OCI-LY3 (cell line): ENCODE results near the gene HDAC4.

Experiments used
- H2AFZ ChIP-seq: fragments of 200-600, 300-600 bp; shearing (Covaris generic); 2 replicates; pipeline ENCODE4 v1.6.0; 2014; ENCODE audit warnings: antibody characterized with exemption, low read depth, low read length
- H3K27ac ChIP-seq: fragments of 200-600, 300-600 bp; sonication (generic); 2 replicates; pipeline ENCODE4 v1.5.1; 2014; ENCODE audit warnings: mild to moderate bottlenecking, low read length, moderate library complexity, mixed read lengths
- H3K27me3 ChIP-seq: fragments of 200-600, 300-600 bp; sonication (generic); 2 replicates; pipeline ENCODE4 v1.6.1; 2014; ENCODE audit warnings: low read depth, low read length, mixed read lengths
- H3K36me3 ChIP-seq: fragments of 200-600, 300-600 bp; sonication (generic); replicated peaks from 2 replicates; pipeline ENCODE3; 2014; ENCODE audit warnings: low read depth, low read length, mixed read lengths
- H3K4me1 ChIP-seq: fragments of 300-600, 200-600 bp; sonication (generic); 2 replicates; pipeline ENCODE4 v1.6.1; 2014; ENCODE audit warnings: low read length, mixed read lengths
- H3K4me2 ChIP-seq: fragments of 200-600, 300-600 bp; sonication (generic); 2 replicates; pipeline ENCODE4 v1.6.1; 2014; ENCODE audit warnings: low read length, mixed read lengths
- H3K4me3 ChIP-seq: fragments of 300-600, 200-600 bp; sonication (generic); 2 replicates; pipeline ENCODE4 v1.5.1; 2014; ENCODE audit warnings: antibody characterized with exemption, mild to moderate bottlenecking, low read length, moderate library complexity
- H3K79me2 ChIP-seq: fragments of 300-600, 200-600 bp; shearing (Covaris generic); 2 replicates; pipeline ENCODE4 v1.6.1; 2014; ENCODE audit warnings: mild to moderate bottlenecking, low read length, mixed read lengths
- H3K9ac ChIP-seq: fragments of 300-600, 200-600 bp; shearing (Covaris generic); 2 replicates; pipeline ENCODE4 v1.6.0; 2014; ENCODE audit warnings: mild to moderate bottlenecking, low read length, moderate library complexity
- H3K9me3 ChIP-seq: fragments of 200-600, 300-600 bp; shearing (Covaris generic); 2 replicates; pipeline ENCODE4 v1.6.1; 2014; ENCODE audit warnings: low read length, mixed read lengths; ENCODE audit not compliant: insufficient read depth
- H4K20me1 ChIP-seq: fragments of 200-600, 300-600 bp; sonication (generic); 2 replicates; pipeline ENCODE4 v1.6.1; 2016; ENCODE audit warnings: low read length, mixed read lengths; ENCODE audit not compliant: insufficient read depth
- EZH2phosphoT487 ChIP-seq: fragments of 200-600 bp; shearing (Covaris generic); IDR thresholded peaks from 2 replicates; pipeline ENCODE4 v1.6.1; 2018; ENCODE audit warnings: antibody characterized with exemption, mixed run types, low read depth
- TF ChIP-seq, protein P1 (sequence below): fragments of 200-600, 300-600 bp; sonication (generic); IDR thresholded peaks from 2 replicates; pipeline ENCODE4 v1.5.1; 2014; ENCODE audit warnings: antibody characterized with exemption, low read length, low read depth

The HDAC4 gene

DNA sequence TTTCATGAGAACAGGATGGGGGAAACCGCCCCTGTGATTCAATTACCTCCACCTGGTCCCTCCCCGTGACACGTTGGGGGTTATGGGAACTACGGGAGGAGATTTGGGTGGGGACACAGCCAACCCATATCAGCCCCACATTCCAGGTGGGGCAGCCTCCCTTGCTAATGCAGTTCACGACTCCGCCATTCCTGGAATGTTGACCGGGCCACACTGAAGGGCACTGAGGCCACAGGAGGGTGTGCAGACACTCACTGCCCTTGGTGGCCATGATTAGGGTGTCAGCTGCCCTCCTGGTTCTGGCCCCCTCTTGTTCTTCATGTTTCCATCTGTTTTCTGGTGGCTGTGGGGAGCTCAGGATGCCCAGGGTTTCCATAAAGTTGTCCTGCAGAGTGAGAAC, 376.6 kb downstream of the HDAC4 start:
- no peaks in the 10 kb centered on the region for H3K36me3 ChIP-seq
- no peak overlapping the region for H3K4me3 ChIP-seq
- H3K9me3 ChIP-seq: no peaks in the 10 kb centered on the region
- no peak overlapping the region for H3K9ac ChIP-seq
- no peak overlapping the region for H3K4me2 ChIP-seq
- peaks cover 2% of the 10 kb centered on the region; the same call in 1 of the 2 replicates for H3K4me1 ChIP-seq
- H3K27ac ChIP-seq: no peak overlapping the region
- no peak for TF ChIP-seq EZH2phosphoT487
- TF ChIP-seq, protein P1, sequence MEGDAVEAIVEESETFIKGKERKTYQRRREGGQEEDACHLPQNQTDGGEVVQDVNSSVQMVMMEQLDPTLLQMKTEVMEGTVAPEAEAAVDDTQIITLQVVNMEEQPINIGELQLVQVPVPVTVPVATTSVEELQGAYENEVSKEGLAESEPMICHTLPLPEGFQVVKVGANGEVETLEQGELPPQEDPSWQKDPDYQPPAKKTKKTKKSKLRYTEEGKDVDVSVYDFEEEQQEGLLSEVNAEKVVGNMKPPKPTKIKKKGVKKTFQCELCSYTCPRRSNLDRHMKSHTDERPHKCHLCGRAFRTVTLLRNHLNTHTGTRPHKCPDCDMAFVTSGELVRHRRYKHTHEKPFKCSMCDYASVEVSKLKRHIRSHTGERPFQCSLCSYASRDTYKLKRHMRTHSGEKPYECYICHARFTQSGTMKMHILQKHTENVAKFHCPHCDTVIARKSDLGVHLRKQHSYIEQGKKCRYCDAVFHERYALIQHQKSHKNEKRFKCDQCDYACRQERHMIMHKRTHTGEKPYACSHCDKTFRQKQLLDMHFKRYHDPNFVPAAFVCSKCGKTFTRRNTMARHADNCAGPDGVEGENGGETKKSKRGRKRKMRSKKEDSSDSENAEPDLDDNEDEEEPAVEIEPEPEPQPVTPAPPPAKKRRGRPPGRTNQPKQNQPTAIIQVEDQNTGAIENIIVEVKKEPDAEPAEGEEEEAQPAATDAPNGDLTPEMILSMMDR: no peak
- H3K27me3 ChIP-seq: no peaks in the 10 kb centered on the region
- H3K79me2 ChIP-seq: no peaks in the 10 kb centered on the region
- no peaks in the 10 kb centered on the region for H4K20me1 ChIP-seq
- no peak overlapping the region for H2AFZ ChIP-seq

DNA sequence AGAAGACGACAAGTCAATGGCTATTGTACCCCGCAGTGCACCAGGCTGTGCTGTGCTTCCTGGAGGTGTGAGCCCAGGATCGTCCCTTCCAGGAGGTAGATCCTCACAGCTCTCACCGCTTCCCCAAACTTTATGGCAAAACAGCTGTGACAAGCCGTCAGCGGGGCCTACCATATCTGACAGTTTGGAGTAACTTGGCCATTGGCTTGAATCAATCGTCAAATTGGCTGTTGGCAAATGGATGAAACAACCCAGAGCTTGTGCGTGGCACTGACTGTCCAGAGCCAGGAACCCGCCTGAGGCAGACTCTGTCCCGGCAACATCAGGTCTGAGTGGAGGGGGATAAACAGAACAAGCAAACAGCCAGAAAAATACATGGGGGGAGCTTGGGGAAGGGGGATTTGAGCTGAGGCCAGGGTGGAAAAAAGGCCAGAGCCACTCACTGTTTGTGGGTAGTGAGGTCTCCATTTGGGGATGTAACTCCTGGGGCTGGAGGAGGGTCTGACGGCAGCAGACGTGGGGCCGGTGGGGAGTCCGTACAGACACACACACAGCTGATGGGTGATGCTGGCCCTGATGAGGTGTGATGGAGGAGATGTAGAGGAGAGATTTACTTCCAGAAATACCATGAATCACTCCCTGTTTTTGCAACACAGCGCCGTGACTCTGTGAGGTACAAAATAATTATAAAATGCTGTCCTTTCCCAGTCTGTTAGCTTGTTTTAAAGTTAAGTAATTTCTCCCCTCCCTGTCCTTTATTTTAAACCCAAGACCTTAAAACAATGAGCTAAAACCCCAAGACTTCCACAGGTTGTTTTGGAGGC, 378.2 kb downstream of the HDAC4 start:
- Histone ChIP-seq H3K4me2 (no peak overlapping the region), H3K27me3 (no peaks in the 10 kb centered on the region), H3K9ac (no peak overlapping the region), H2AFZ (no peak overlapping the region), H3K79me2 (no peaks in the 10 kb centered on the region), H4K20me1 (no peaks in the 10 kb centered on the region), H3K4me3 (no peak overlapping the region), H3K9me3 (no peaks in the 10 kb centered on the region), H3K4me1 (peaks cover 3% of the 10 kb centered on the region; the same call in 1 of the 2 replicates), H3K36me3 (no peaks in the 10 kb centered on the region), H3K27ac (no peak overlapping the region)
- TF ChIP-seq EZH2phosphoT487: no peak
- TF ChIP-seq, protein P1: no peak

DNA sequence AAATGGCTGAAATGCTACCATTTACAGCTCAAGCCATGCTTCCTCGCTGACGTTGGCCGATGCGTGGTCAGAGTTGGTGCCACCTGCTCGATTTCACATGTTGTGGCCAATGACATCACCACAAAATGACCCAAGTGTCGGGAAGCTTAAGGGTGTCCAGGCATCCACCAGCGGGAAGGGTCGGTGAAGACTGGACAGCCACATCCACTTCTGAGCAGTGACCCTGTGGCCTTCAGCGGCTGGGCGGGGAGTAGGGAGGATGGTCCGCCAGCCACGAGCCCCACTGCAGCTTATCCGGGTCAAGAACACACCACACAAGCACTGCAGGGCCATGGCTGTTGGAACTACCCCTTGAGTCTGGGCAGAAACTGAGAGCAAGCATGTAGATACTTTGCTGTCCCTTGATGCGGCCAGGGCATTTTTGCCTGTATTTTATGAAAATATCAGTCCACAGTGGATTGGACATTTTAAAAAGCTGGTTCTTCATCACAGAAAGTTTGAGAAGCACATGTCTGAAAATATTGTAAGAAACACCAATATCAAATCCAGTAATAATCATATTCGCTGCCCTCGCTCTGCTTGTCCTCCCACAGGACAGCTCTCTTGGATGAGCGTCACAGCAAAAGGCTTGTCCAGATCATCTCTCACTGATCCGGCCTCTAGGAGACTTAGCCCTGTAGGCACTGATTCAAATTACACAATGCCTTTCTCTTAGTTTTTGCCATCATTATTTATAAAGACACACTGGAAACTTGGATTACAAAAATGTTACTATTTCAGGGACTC, 379.0 kb downstream of the HDAC4 start:
- TF ChIP-seq, protein P1: no peak
- TF ChIP-seq EZH2phosphoT487: no peak
- H3K36me3 ChIP-seq: no peaks in the 10 kb centered on the region

DNA sequence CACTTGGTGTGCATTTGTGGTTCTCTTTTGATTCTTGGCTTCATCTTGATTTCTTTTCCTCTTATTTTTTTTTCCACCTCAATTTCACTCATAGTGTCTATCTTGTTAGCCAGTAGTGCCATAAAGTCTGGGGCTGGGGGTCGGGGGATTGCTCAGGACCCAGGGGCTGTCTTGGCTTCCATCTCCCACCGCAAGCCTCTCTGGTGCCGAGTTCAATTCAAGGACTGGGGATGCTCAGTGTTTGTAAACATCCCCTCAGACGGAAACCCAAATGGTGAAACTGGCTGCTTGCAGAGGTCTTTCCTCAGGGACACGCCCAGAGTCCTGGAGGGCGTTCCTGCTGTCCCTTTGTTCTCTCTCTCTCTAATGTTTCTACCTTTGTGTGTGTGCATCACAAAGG, 379.6 kb downstream of the HDAC4 start:
- H3K4me2 ChIP-seq: no peak overlapping the region
- TF ChIP-seq EZH2phosphoT487: no peak
- TF ChIP-seq, protein P1: no peak
- no peaks in the 10 kb centered on the region for H3K9me3 ChIP-seq
- H3K9ac ChIP-seq: no peak overlapping the region
- no peaks in the 10 kb centered on the region for H3K27me3 ChIP-seq
- H4K20me1 ChIP-seq: no peaks in the 10 kb centered on the region
- H3K4me3 ChIP-seq: no peak overlapping the region
- H3K4me1 ChIP-seq: peaks cover 3% of the 10 kb centered on the region; the same call in 1 of the 2 replicates
- H3K36me3 ChIP-seq: no peaks in the 10 kb centered on the region
- no peak overlapping the region for H3K27ac ChIP-seq
- no peaks in the 10 kb centered on the region for H3K79me2 ChIP-seq
- no peak overlapping the region for H2AFZ ChIP-seq

More for the DNA sequence above, 379.0 kb downstream of the HDAC4 start:
- no peaks in the 10 kb centered on the region for H3K79me2 ChIP-seq
- no peak overlapping the region for H3K9ac ChIP-seq
- H3K4me1 ChIP-seq: peaks cover 3% of the 10 kb centered on the region; the same call in 1 of the 2 replicates
- H3K27ac ChIP-seq: no peak overlapping the region
- no peaks in the 10 kb centered on the region for H3K27me3 ChIP-seq
- H3K9me3 ChIP-seq: no peaks in the 10 kb centered on the region
- H3K4me3 ChIP-seq: no peak overlapping the region
- H4K20me1 ChIP-seq: no peaks in the 10 kb centered on the region
- H2AFZ ChIP-seq: no peak overlapping the region
- H3K4me2 ChIP-seq: no peak overlapping the region
